Measurements from ENCODE around the gene ERI3.

- TF ChIP-seq CEBPB (IDR thresholded peaks at IDR 0.05) (no peak), RAD21 (IDR thresholded peaks at IDR 0.05; ENCODE audit: low read depth) (no peak), TCF12 (IDR thresholded peaks at IDR 0.05; ENCODE audit: low read depth) (no peak), CREB1 (IDR thresholded peaks at IDR 0.05; ENCODE audit: low read depth) (no peak), EP300 (IDR thresholded peaks at IDR 0.05; ENCODE audit: borderline replicate concordance) (no peak), REST (IDR thresholded peaks at IDR 0.05; ENCODE audit: low read depth) (no peak)
Observed at GRCh38 chr1:44251486-44251885, 103.6 kb downstream of the ERI3 start.

All from Ishikawa (cell line).